SU-DHL-6 (cell line): ENCODE measurements around the gene JCAD.

Experiments used
- CTCF ChIP-seq: fragments of 200-600 bp; sonication (generic); IDR thresholded peaks from one replicate; pipeline ENCODE4 v1.5.1; 2017; ENCODE audit warnings: antibody characterized with exemption, mild to moderate bottlenecking, low read length, moderate library complexity; ENCODE audit not compliant: insufficient read depth, poor library complexity, severe bottlenecking
- EZH2phosphoT487 ChIP-seq: fragments of 200-600 bp; sonication (generic), shearing (Covaris generic); conservative IDR thresholded peaks from 2 replicates; pipeline ENCODE4 v1.6.1; 2018; ENCODE audit warnings: mild to moderate bottlenecking, antibody characterized with exemption, low read length, moderate library complexity, mixed read lengths

- no peak for TF ChIP-seq CTCF
- TF ChIP-seq EZH2phosphoT487 = no peak
Measured at GRCh38 chr10:30026080-30026479, 33.3 kb downstream of the JCAD start.
